GM21529 (cell line): ENCODE data around the gene FOXF1.

Experiments
- ATAC-seq: cut with Tn5 transposase; IDR thresholded peaks from one replicate; pipeline ENCODE4 v1.9.1; 2021; ENCODE audit not compliant: unreplicated experiment

The FOXF1 gene

GRCh38 chr16:86510465-86511261, at the start of gene FOXF1:
Gene FOXF1, plus strand, starts transcription at chr16:86510527. Its CDS starts 43 bp downstream, at chr16:86510570.
- no peak for ATAC-seq

GRCh38 chr16:86461037-86461436, 49.3 kb upstream of the FOXF1 start:
- no peak for ATAC-seq

- ATAC-seq = no peak
Observed at GRCh38 chr16:86462334-86463084, 47.8 kb upstream of the FOXF1 start.

- ATAC-seq = no peak
Observed at GRCh38 chr16:86464044-86464443, 46.3 kb upstream of the FOXF1 start.

GRCh38 chr16:86465434-86465833, 44.9 kb upstream of the FOXF1 start:
- no peak for ATAC-seq

GRCh38 chr16:86466696-86467406, 43.5 kb upstream of the FOXF1 start:
- no peak for ATAC-seq

GRCh38 chr16:86467490-86467889, 42.8 kb upstream of the FOXF1 start:
- ATAC-seq = no peak

- ATAC-seq = no peak
Observed at GRCh38 chr16:86470964-86471363, 39.4 kb upstream of the FOXF1 start.

GRCh38 chr16:86471896-86472295, 38.4 kb upstream of the FOXF1 start:
- no peak for ATAC-seq

GRCh38 chr16:86472366-86472765, 38.0 kb upstream of the FOXF1 start:
- no peak for ATAC-seq

GRCh38 chr16:86476956-86477534, 33.3 kb upstream of the FOXF1 start:
- ATAC-seq = no peak

- no peak for ATAC-seq
Observed at GRCh38 chr16:86477642-86478041, 32.7 kb upstream of the FOXF1 start.

GRCh38 chr16:86478779-86479178, 31.5 kb upstream of the FOXF1 start:
- ATAC-seq = no peak

- ATAC-seq = no peak
Observed at GRCh38 chr16:86479419-86479818, 30.9 kb upstream of the FOXF1 start.

GRCh38 chr16:86480444-86480843, 29.9 kb upstream of the FOXF1 start:
- no peak for ATAC-seq

GRCh38 chr16:86481607-86482006, 28.7 kb upstream of the FOXF1 start:
- ATAC-seq = no peak

GRCh38 chr16:86484240-86484639, 26.1 kb upstream of the FOXF1 start:
- no peak for ATAC-seq

GRCh38 chr16:86485746-86486145, 24.6 kb upstream of the FOXF1 start:
- no peak for ATAC-seq

GRCh38 chr16:86490859-86491639, 19.3 kb upstream of the FOXF1 start:
- ATAC-seq = no peak

GRCh38 chr16:86491640-86492023, 18.7 kb upstream of the FOXF1 start:
- no peak for ATAC-seq
